Measurements from ENCODE around the gene EN1. TPM values are rescaled to one million over a fixed set of nuclear protein-coding genes. Genes with fewer than 3 reads are reported as not detected.

The EN1 gene
- total and polyA plus RNA-seq, 2 experiments from 2014 or later: 0.43 to 1.3 TPM

GRCh38 chr2:118834901-118835745 lies 12.3 kb downstream of the EN1 start:
- H2AFZ ChIP-seq: peak overlapping the region; percentile 63
- H3K27ac ChIP-seq: no peak overlapping the region
- H3K4me1 ChIP-seq (ENCODE audit: insufficient read depth): peaks cover 14% of the 10 kb centered on the region
- no peaks in the 10 kb centered on the region for H3K79me2 ChIP-seq
- peak; percentile 24 for TF ChIP-seq EZH2 (IDR thresholded peaks at IDR 0.05; ENCODE audit: borderline replicate concordance)
- peak; percentile 53 for TF ChIP-seq EZH2phosphoT487 (IDR thresholded peaks at IDR 0.05; ENCODE audit: low read depth, severe bottlenecking, unreplicated experiment)
- TF ChIP-seq CTCF (IDR thresholded peaks at IDR 0.05; ENCODE audit: poor library complexity): no peak
- no peaks in the 10 kb centered on the region for H3K36me3 ChIP-seq (replicated peaks; ENCODE audit: insufficient read depth, low read depth)
- peaks cover 100% of the 10 kb centered on the region for H3K27me3 ChIP-seq
- no peaks in the 10 kb centered on the region for H3K9me2 ChIP-seq (replicated peaks; ENCODE audit: insufficient read depth)
- H3K4me3 ChIP-seq: peak overlapping the region; percentile 58
- no peaks in the 10 kb centered on the region for H3K9me3 ChIP-seq (ENCODE audit: low read depth)
- H3K4me2 ChIP-seq: peak overlapping the region; percentile 96
- DNase-seq (ENCODE audit: low spot score): no peak
- H4K20me1 ChIP-seq (ENCODE audit: insufficient read depth, poor library complexity, severe bottlenecking): no peaks in the 10 kb centered on the region
- 11% methylated on average over 44 of the region's 61 CpGs for WGBS (ENCODE audit: low lambda C conversion rate, missing lambda C conversion rate)

DNA sequence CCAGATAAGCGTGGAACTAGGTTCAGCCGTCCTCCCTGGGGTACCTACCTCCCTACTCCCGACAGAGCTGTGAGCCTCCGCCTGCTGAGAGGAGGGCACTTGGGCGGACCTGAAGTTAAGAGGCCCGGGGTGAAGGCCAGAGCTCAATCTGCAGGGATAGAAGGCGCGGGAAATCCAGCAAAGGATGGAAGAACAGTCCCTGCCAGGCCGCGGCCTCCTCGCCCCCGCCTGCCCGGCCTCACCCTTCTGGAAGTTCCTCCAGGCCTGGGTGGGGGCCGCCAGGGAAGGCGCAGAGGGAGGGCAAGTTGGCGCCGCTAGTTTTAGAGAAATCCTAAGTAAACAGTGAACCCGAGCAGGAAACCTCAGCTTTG lies 13.0 kb downstream of the EN1 start:
- peaks cover 14% of the 10 kb centered on the region for H3K4me1 ChIP-seq (ENCODE audit: insufficient read depth)
- H3K36me3 ChIP-seq (replicated peaks; ENCODE audit: insufficient read depth, low read depth): no peaks in the 10 kb centered on the region
- H3K4me2 ChIP-seq: peak overlapping the region; percentile 96
- no peak overlapping the region for H3K4me3 ChIP-seq
- no peak overlapping the region for H3K27ac ChIP-seq
- no peaks in the 10 kb centered on the region for H3K79me2 ChIP-seq
- no peaks in the 10 kb centered on the region for H3K9me2 ChIP-seq (replicated peaks; ENCODE audit: insufficient read depth)
- no peaks in the 10 kb centered on the region for H4K20me1 ChIP-seq (ENCODE audit: insufficient read depth, poor library complexity, severe bottlenecking)
- no peak for DNase-seq (ENCODE audit: low spot score)
- H3K27me3 ChIP-seq: peaks cover 100% of the 10 kb centered on the region
- H3K9me3 ChIP-seq (ENCODE audit: low read depth): no peaks in the 10 kb centered on the region
- TF ChIP-seq EZH2 (IDR thresholded peaks at IDR 0.05; ENCODE audit: borderline replicate concordance): peak; percentile 82
- no peak for TF ChIP-seq CTCF (IDR thresholded peaks at IDR 0.05; ENCODE audit: poor library complexity)
- TF ChIP-seq EZH2phosphoT487 (IDR thresholded peaks at IDR 0.05; ENCODE audit: low read depth, severe bottlenecking, unreplicated experiment): no peak
- peak overlapping the region; percentile 63 for H2AFZ ChIP-seq
- 20% methylated on average over 18 of the region's 18 CpGs for WGBS (ENCODE audit: low lambda C conversion rate, missing lambda C conversion rate)

DNA sequence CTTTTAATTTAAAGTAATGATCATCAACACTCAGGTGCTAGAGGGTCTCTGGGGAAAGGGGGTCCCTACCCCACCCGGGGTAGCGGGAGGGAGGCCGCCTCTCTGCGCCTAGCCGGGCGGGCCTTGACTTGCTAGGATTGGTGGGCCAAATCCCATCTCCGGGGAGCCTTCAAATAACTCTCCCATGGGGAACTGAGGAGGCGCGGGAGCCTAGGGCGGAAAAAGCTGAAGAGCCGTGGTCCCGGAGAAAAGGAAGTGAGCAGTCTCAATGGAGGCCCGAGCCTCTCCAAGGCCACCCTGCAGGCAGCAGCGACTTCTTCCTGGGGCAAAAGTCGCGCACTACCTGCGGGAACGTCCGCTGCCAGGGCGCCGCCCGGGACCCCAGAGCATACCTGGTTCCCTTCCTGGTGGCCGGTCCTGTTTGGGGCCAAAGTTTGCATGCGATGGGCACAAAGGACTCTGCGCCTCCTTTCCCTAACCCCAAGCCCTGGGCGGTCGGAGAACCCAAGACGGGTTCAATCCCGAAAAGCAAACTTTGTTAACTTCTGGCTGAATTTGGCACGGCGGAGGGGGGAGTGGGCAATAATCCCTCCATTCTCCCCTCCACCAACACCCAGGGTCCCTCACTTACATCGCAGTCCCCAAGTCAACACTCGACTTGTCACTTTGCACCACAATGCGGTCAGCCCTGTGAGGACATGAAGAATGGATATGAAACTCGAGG lies 13.6 kb downstream of the EN1 start:
- Histone ChIP-seq H3K9me2 (replicated peaks; ENCODE audit: insufficient read depth) (no peaks in the 10 kb centered on the region), H2AFZ (no peak overlapping the region), H3K4me3 (no peak overlapping the region), H3K9me3 (ENCODE audit: low read depth) (no peaks in the 10 kb centered on the region), H3K4me2 (no peak overlapping the region), H3K27ac (no peak overlapping the region), H3K36me3 (replicated peaks; ENCODE audit: insufficient read depth, low read depth) (no peaks in the 10 kb centered on the region), H3K79me2 (no peaks in the 10 kb centered on the region), H3K4me1 (ENCODE audit: insufficient read depth) (peaks cover 14% of the 10 kb centered on the region), H4K20me1 (ENCODE audit: insufficient read depth, poor library complexity, severe bottlenecking) (no peaks in the 10 kb centered on the region), H3K27me3 (peaks cover 100% of the 10 kb centered on the region)
- no peak for DNase-seq (ENCODE audit: low spot score)
- TF ChIP-seq CTCF (IDR thresholded peaks at IDR 0.05; ENCODE audit: poor library complexity) (no peak), EZH2phosphoT487 (IDR thresholded peaks at IDR 0.05; ENCODE audit: low read depth, severe bottlenecking, unreplicated experiment) (peak; percentile 29), EZH2 (IDR thresholded peaks at IDR 0.05; ENCODE audit: borderline replicate concordance) (no peak)
- WGBS (ENCODE audit: low lambda C conversion rate, missing lambda C conversion rate): 22% methylated on average over 34 of the region's 35 CpGs

Data from hepatocyte (in vitro differentiated cells).